Measurements from ENCODE around the gene BCR.

BCR gene

DNA sequence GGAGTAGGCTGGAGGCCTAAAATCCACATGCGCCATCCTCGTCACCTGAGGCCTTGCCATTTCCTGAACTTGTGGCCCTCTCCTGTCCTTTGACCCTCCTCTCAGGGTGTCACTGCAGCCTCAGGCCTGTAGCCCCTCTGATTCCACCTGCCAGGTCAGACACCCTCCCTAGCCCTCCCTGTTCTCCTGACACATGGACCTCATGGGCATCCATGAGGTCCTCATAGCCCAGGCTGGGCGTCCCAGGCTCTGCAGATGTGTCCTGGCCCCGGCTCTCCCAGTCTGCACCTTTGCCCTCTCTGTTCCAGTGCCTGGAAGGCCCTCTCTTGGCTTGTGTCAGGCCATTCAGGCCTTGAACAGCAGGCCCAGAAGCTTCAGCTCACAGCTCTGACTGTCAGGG lies 19.3 kb upstream of the BCR start:
- Histone ChIP-seq H3K27me3 (ENCODE audit: low read length) (no peaks in the 10 kb centered on the region; the same call in 1 of the 2 replicates), H4K20me1 (ENCODE audit: low read depth, low read length) (no peaks in the 10 kb centered on the region), H3K9ac (ENCODE audit: low read length) (no peak overlapping the region), H3K36me3 (ENCODE audit: low read length) (no peaks in the 10 kb centered on the region), H2AFZ (ENCODE audit: low read depth, low read length, severe bottlenecking) (no peak overlapping the region), H3K27ac (ENCODE audit: low read depth, low read length) (no peak overlapping the region), H3K4me2 (ENCODE audit: low read depth, low read length, poor library complexity, severe bottlenecking) (no peak overlapping the region), H3F3A (ENCODE audit: insufficient read depth) (no peaks in the 10 kb centered on the region), H3K4me3 (ENCODE audit: insufficient read depth, low read length, poor library complexity, severe bottlenecking) (no peak overlapping the region), H3K9me3 (ENCODE audit: insufficient read depth, low read length) (no peaks in the 10 kb centered on the region), H3K79me2 (ENCODE audit: insufficient read depth, low read length) (no peaks in the 10 kb centered on the region), H3K9me2 (replicated peaks; ENCODE audit: insufficient read depth, low read length) (no peaks in the 10 kb centered on the region)
- TF ChIP-seq, protein P1, sequence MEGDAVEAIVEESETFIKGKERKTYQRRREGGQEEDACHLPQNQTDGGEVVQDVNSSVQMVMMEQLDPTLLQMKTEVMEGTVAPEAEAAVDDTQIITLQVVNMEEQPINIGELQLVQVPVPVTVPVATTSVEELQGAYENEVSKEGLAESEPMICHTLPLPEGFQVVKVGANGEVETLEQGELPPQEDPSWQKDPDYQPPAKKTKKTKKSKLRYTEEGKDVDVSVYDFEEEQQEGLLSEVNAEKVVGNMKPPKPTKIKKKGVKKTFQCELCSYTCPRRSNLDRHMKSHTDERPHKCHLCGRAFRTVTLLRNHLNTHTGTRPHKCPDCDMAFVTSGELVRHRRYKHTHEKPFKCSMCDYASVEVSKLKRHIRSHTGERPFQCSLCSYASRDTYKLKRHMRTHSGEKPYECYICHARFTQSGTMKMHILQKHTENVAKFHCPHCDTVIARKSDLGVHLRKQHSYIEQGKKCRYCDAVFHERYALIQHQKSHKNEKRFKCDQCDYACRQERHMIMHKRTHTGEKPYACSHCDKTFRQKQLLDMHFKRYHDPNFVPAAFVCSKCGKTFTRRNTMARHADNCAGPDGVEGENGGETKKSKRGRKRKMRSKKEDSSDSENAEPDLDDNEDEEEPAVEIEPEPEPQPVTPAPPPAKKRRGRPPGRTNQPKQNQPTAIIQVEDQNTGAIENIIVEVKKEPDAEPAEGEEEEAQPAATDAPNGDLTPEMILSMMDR (IDR thresholded peaks at IDR 0.05; ENCODE audit: insufficient read depth, low read length, poor library complexity, severe bottlenecking) = no peak
- TF ChIP-seq EZH2phosphoT487 (conservative IDR thresholded peaks at IDR 0.05; ENCODE audit: low read length) = no peak

- Histone ChIP-seq H3K79me2 (ENCODE audit: insufficient read depth, low read length) (no peaks in the 10 kb centered on the region), H3K9ac (ENCODE audit: low read length) (no peak overlapping the region), H3K9me2 (replicated peaks; ENCODE audit: insufficient read depth, low read length) (no peaks in the 10 kb centered on the region), H3F3A (ENCODE audit: insufficient read depth) (no peaks in the 10 kb centered on the region), H3K4me2 (ENCODE audit: low read depth, low read length, poor library complexity, severe bottlenecking) (no peak overlapping the region), H3K36me3 (ENCODE audit: low read length) (no peaks in the 10 kb centered on the region), H3K27ac (ENCODE audit: low read depth, low read length) (no peak overlapping the region), H4K20me1 (ENCODE audit: low read depth, low read length) (no peaks in the 10 kb centered on the region), H3K27me3 (ENCODE audit: low read length) (no peaks in the 10 kb centered on the region; the same call in 1 of the 2 replicates), H2AFZ (ENCODE audit: low read depth, low read length, severe bottlenecking) (no peak overlapping the region), H3K4me3 (ENCODE audit: insufficient read depth, low read length, poor library complexity, severe bottlenecking) (no peak overlapping the region), H3K9me3 (ENCODE audit: insufficient read depth, low read length) (no peaks in the 10 kb centered on the region)
- no peak for TF ChIP-seq EZH2phosphoT487 (conservative IDR thresholded peaks at IDR 0.05; ENCODE audit: low read length)
- TF ChIP-seq, protein P1 (IDR thresholded peaks at IDR 0.05; ENCODE audit: insufficient read depth, low read length, poor library complexity, severe bottlenecking) = no peak
These were observed 18.7 kb upstream of the BCR start for GRCh38 chr22:23161574-23161973.

- Histone ChIP-seq H2AFZ (ENCODE audit: low read depth, low read length, severe bottlenecking) (no peak overlapping the region), H4K20me1 (ENCODE audit: low read depth, low read length) (no peaks in the 10 kb centered on the region), H3K4me2 (ENCODE audit: low read depth, low read length, poor library complexity, severe bottlenecking) (no peak overlapping the region), H3K36me3 (ENCODE audit: low read length) (no peaks in the 10 kb centered on the region), H3F3A (ENCODE audit: insufficient read depth) (no peaks in the 10 kb centered on the region), H3K27ac (ENCODE audit: low read depth, low read length) (no peak overlapping the region), H3K9me3 (ENCODE audit: insufficient read depth, low read length) (no peaks in the 10 kb centered on the region), H3K79me2 (ENCODE audit: insufficient read depth, low read length) (no peaks in the 10 kb centered on the region), H3K9ac (ENCODE audit: low read length) (no peak overlapping the region), H3K4me3 (ENCODE audit: insufficient read depth, low read length, poor library complexity, severe bottlenecking) (no peak overlapping the region), H3K9me2 (replicated peaks; ENCODE audit: insufficient read depth, low read length) (no peaks in the 10 kb centered on the region), H3K27me3 (ENCODE audit: low read length) (no peaks in the 10 kb centered on the region; the same call in 1 of the 2 replicates)
- TF ChIP-seq, protein P1 (IDR thresholded peaks at IDR 0.05; ENCODE audit: insufficient read depth, low read length, poor library complexity, severe bottlenecking) = no peak
- TF ChIP-seq EZH2phosphoT487 (conservative IDR thresholded peaks at IDR 0.05; ENCODE audit: low read length) = no peak
These were observed 16.6 kb upstream of the BCR start for GRCh38 chr22:23163665-23164064.
